Bronchial epithelial cell (primary cell): ENCODE results near the gene MCCC2. TPM values are rescaled to one million over a fixed set of nuclear protein-coding genes. Genes with fewer than 3 reads are reported as not detected.

ENCODE experiments used
- DNase-seq: peaks from one replicate; pipeline ENCODE4 v3.0.0-alpha.2; 2010; ENCODE audit warnings: low read depth
- FAIRE-seq: peaks from 2 replicates; lab custom pipeline; 2011; peaks lifted over from hg19 to GRCh38; lab: Jason Lieb, UNC
- H3K27me3 ChIP-seq: 2 replicates; pipeline ENCODE4 v1.5.1; 2011; ENCODE audit warnings: low read length; ENCODE audit not compliant: control insufficient read depth, insufficient read depth
- H3K36me3 ChIP-seq: 2 replicates; pipeline ENCODE4 v1.5.1; 2011; ENCODE audit warnings: low read length; ENCODE audit not compliant: control insufficient read depth, insufficient read depth
- H3K4me3 ChIP-seq: 2 replicates; pipeline ENCODE4 v1.5.1; 2011; ENCODE audit warnings: mild to moderate bottlenecking, low read depth, low read length, control low read depth
- CTCF ChIP-seq: IDR thresholded peaks from 2 replicates; pipeline ENCODE4 v1.5.1; 2011; ENCODE audit warnings: mild to moderate bottlenecking, moderate library complexity, low read length, control low read depth, inconsistent platforms; ENCODE audit not compliant: insufficient read depth, severe bottlenecking
- total RNA-seq: library from RNA; depleted of rRNA; stranded (reverse); fragments of >200 nt; gene quantifications from 2 replicates; pipeline ENCODE4 v1.2.1, GENCODE V29; 2014

The MCCC2 gene
- total RNA-seq, 1 donor from 2014 or later: 21.3 TPM

GRCh38 chr5:71699233-71699632, 112.1 kb downstream of the MCCC2 start:
- no peak for TF ChIP-seq CTCF
- H3K4me3 ChIP-seq: no peak overlapping the region
- H3K27me3 ChIP-seq: peaks cover 6% of the 10 kb centered on the region
- FAIRE-seq (no peak), DNase-seq (no peak)
- no peaks in the 10 kb centered on the region for H3K36me3 ChIP-seq

GRCh38 chr5:71699751-71700150, 112.6 kb downstream of the MCCC2 start:
- Histone ChIP-seq H3K36me3 (no peaks in the 10 kb centered on the region), H3K4me3 (no peak overlapping the region), H3K27me3 (peaks cover 6% of the 10 kb centered on the region)
- FAIRE-seq (no peak), DNase-seq (no peak)
- no peak for TF ChIP-seq CTCF

- FAIRE-seq (no peak), DNase-seq (no peak)
- no peak for TF ChIP-seq CTCF
- Histone ChIP-seq H3K4me3 (no peak overlapping the region), H3K27me3 (peaks cover 6% of the 10 kb centered on the region), H3K36me3 (no peaks in the 10 kb centered on the region)
Measured at GRCh38 chr5:71700803-71701202, 113.7 kb downstream of the MCCC2 start.

GRCh38 chr5:71701407-71701806, 114.3 kb downstream of the MCCC2 start:
- Histone ChIP-seq H3K4me3 (no peak overlapping the region), H3K36me3 (no peaks in the 10 kb centered on the region), H3K27me3 (peaks cover 6% of the 10 kb centered on the region)
- FAIRE-seq (no peak), DNase-seq (no peak)
- no peak for TF ChIP-seq CTCF

- FAIRE-seq (no peak), DNase-seq (no peak)
- H3K27me3 ChIP-seq: peaks cover 6% of the 10 kb centered on the region
- no peak for TF ChIP-seq CTCF
- H3K36me3 ChIP-seq: no peaks in the 10 kb centered on the region
- no peak overlapping the region for H3K4me3 ChIP-seq
Measured at GRCh38 chr5:71703941-71704340, 116.8 kb downstream of the MCCC2 start.

- H3K27me3 ChIP-seq: peaks cover 6% of the 10 kb centered on the region
- FAIRE-seq (no peak), DNase-seq (no peak)
- H3K4me3 ChIP-seq: no peak overlapping the region
- no peak for TF ChIP-seq CTCF
- H3K36me3 ChIP-seq: no peaks in the 10 kb centered on the region
Measured at GRCh38 chr5:71705421-71705820, 118.3 kb downstream of the MCCC2 start.
